Naive B cell (primary cell): ENCODE measurements around the gene PTCD1. TPM values are rescaled to one million over a fixed set of nuclear protein-coding genes. Genes with fewer than 3 reads are reported as not detected.

ENCODE experiments used
- ATAC-seq, 2 donors: fragments of 150-1000 bp; cut with Tn5 transposase; 2 replicates each; pipeline ENCODE4 v1.10.0; 2021; ENCODE audit warnings: low read depth in 2 of 2, mild to moderate bottlenecking in 2 of 2, moderate library complexity in 2 of 2
- DNase-seq: peaks from one replicate; pipeline ENCODE4 v3.0.0; 2022
- H3K27ac Mint-ChIP-seq, 6 donors: one replicate each; pipeline ENCODE4 v1.8.0; 2020 to 2022; ENCODE audit warnings: mild to moderate bottlenecking in 6 of 6, mixed read lengths in 6 of 6, moderate library complexity in 5 of 6, inconsistent platforms in 2 of 6
- H3K27me3 Mint-ChIP-seq, 3 donors: one replicate each; pipeline ENCODE4 v1.8.0; 2021 to 2022; ENCODE audit warnings: mixed read lengths in 3 of 3, mild to moderate bottlenecking in 1 of 3
- H3K36me3 Mint-ChIP-seq, 2 donors: one replicate each; pipeline ENCODE4 v1.8.0; 2020 to 2022; ENCODE audit warnings: mixed read lengths in 2 of 2, inconsistent platforms in 1 of 2, mild to moderate bottlenecking in 1 of 2
- H3K4me1 Mint-ChIP-seq, 3 donors: one replicate each; pipeline ENCODE4 v1.8.0; 2020 to 2022; ENCODE audit warnings: mixed read lengths in 3 of 3, inconsistent platforms in 1 of 3, mild to moderate bottlenecking in 1 of 3, moderate library complexity in 1 of 3
- H3K4me3 Mint-ChIP-seq, 8 donors: one replicate each; pipeline ENCODE4 v1.8.0; 2020 to 2022; ENCODE audit warnings: mild to moderate bottlenecking in 8 of 8, mixed read lengths in 8 of 8, moderate library complexity in 8 of 8, inconsistent platforms in 2 of 8
- H3K9me3 Mint-ChIP-seq, 7 donors: one replicate each; pipeline ENCODE4 v1.8.0; 2020 to 2022; ENCODE audit warnings: mixed read lengths in 7 of 7, mild to moderate bottlenecking in 5 of 7, inconsistent platforms in 2 of 7, moderate library complexity in 1 of 7
- polyA plus RNA-seq, 6 donors: library from polyadenylated mRNA; unstranded; fragments of 300-500 nt; fragmentation: Illumina TruSeq; gene quantifications; one replicate each; pipeline ENCODE4 v1.2.3, GENCODE V29; 2021; ENCODE audit warnings: low read depth in 6 of 6

Gene PTCD1, protein sequence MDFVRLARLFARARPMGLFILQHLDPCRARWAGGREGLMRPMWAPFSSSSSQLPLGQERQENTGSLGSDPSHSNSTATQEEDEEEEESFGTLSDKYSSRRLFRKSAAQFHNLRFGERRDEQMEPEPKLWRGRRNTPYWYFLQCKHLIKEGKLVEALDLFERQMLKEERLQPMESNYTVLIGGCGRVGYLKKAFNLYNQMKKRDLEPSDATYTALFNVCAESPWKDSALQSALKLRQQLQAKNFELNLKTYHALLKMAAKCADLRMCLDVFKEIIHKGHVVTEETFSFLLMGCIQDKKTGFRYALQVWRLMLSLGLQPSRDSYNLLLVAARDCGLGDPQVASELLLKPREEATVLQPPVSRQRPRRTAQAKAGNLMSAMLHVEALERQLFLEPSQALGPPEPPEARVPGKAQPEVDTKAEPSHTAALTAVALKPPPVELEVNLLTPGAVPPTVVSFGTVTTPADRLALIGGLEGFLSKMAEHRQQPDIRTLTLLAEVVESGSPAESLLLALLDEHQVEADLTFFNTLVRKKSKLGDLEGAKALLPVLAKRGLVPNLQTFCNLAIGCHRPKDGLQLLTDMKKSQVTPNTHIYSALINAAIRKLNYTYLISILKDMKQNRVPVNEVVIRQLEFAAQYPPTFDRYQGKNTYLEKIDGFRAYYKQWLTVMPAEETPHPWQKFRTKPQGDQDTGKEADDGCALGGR
- 1 to 10 TPM; 2.3 to 6.3 (median 3.5) TPM for polyA plus RNA-seq

DNA sequence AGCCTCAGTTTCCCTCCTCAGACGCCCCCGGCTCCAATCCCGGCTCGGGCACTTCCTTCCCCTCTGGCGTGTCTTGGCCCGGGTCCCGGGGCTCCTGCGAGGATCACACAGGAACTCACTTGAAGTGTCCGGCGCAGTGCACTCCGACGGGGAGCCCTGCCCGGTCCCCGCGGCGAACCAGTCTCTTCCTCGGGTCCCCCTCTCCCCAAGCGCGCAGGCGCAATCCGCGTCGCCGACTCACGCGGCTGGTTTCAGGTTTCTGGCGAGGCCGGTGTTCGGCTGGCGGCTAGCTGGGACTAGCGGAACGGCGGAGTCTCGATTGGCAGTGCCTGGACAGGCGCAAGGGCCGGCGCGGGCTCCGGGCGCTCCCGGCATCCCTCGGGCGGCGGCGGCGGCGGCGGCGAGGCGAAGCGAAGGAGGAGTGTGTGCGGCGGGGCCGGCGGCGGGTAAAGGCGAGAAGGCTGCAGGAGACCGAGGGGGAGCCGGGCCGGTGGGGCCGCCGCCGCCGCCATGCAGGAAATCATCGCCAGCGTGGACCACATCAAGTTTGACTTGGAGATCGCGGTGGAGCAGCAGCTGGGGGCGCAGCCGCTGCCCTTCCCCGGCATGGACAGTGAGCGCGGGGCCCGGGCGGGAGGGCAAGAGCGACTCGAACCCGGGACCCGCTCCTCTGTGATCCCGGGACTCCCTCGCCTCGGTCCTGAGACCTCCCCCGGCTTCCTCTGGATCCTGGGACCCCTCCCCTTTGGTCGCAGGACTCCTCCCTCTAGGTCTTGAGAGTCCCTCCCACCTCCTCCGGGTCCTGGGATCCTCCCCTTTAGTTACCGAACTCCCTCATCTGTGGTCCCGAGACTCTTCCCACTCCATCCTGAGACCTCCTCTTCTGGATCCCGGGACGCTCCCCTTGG is at the start of gene PTCD1, which contains the start of gene CPSF4:
Gene PTCD1 (minus strand): TSS at position 226 of the 908 bp plus-strand sequence. CDS start 3,556 bp downstream, outside the sequence.
Gene CPSF4 (plus strand): TSS at position 371 of the 908 bp plus-strand sequence. CDS start 140 bp downstream, at position 511.
- H3K9me3 Mint-ChIP-seq: no peaks in the 10 kb centered on the region
- ATAC-seq: peak; percentile 94 to 95
- peak; percentile 86 for DNase-seq
- H3K27me3 Mint-ChIP-seq: no peaks in the 10 kb centered on the region
- peak within 1 kb of the TSS; percentile 95 to 100 (median 98) for H3K4me3 Mint-ChIP-seq
- H3K4me1 Mint-ChIP-seq: peaks cover 32 to 50% (median 43%) of the 10 kb centered on the region in 3 donors
- peak within 1 kb of the TSS; percentile 87 to 98 (median 96) for H3K27ac Mint-ChIP-seq
- no peaks in the 10 kb centered on the region for H3K36me3 Mint-ChIP-seq

DNA sequence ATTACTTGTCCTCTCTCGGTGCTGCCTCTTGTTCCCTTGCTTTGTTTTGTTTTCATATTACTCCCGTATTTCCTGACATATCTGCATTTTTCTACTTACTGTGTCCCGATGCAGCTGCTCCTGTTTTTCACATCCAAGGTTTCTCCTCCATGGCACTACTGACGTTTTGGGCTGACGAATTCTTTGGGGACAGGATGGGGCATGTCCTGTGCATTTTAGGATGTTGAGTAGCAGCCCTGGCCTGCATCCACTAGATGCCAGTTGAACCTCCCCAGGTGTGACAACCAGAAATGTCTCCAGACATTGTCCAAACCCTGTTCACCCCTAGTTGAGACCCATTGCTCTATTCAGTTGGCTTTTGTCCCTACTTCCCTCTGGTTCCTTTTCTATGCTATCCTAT is 46.5 kb upstream of the PTCD1 start:
- peaks cover 0 to 6% (median 4%) of the 10 kb centered on the region in 3 donors for H3K4me1 Mint-ChIP-seq
- peak overlapping the region in 1 of 8 donors; percentile 73 for H3K4me3 Mint-ChIP-seq
- no peak for DNase-seq
- no peaks in the 10 kb centered on the region for H3K27me3 Mint-ChIP-seq
- H3K36me3 Mint-ChIP-seq: peaks cover 0 to 7% of the 10 kb centered on the region in 2 donors
- peak overlapping the region in 2 of 6 donors; percentile 64 to 86 for H3K27ac Mint-ChIP-seq
- H3K9me3 Mint-ChIP-seq: no peaks in the 10 kb centered on the region
- no peak for ATAC-seq

DNA sequence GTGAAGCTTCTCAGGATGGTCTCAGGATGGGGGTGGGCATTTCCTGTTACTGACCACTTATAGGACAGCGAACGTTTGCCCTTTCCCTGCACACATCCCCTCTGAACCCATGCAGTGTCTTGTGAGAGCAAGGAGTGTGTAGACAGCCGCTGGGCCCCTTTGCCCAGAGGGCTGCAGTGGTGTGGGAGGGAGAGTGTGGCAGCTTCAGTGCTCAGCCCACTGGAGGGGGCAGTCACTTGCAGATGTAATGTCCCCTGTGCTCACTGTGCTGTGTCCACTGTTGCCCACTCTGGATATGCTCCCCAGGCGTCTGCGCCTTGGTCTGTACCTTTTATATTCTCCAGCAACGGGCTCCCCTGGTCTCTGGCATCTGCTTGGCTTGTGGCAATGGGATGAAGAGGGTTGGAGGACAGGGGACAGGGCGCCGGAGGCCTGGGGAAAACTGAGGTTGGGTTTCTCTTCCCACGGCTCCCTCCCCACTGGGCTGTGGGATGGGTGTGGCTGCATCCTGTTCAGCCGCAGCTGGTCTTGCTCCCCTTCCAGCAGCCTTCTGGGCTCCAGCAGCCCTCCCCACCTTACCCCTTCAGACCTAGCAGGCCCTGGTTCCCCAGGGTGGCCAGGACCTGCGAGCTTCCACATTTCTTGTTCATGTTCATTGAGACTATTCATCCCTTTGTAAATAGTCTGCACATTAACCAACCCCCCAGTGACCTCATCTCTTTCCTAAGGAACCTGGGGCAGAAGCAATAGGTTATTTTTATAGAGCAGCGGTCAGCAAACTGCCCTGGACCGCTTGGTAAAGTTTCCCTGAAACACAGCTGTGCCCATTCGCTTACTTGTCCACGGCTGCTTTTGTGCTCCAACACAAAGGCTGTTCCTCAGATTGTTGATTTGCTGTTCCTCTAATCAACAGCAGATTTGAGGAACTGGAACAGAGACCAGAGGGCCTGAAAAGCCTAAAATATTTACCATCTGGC is 40.2 kb upstream of the PTCD1 start:
- Mint-ChIP-seq H3K9me3 (no peaks in the 10 kb centered on the region), H3K27ac (peak overlapping the region in 3 of 6 donors; percentile 54 to 92 (median 81)), H3K36me3 (peaks cover 0 to 8% of the 10 kb centered on the region in 2 donors), H3K4me3 (peak overlapping the region in 3 of 8 donors; percentile 24 to 51 (median 33)), H3K27me3 (no peaks in the 10 kb centered on the region), H3K4me1 (peaks cover 24 to 36% (median 26%) of the 10 kb centered on the region in 3 donors)
- ATAC-seq (no peak), DNase-seq (no peak)

DNA sequence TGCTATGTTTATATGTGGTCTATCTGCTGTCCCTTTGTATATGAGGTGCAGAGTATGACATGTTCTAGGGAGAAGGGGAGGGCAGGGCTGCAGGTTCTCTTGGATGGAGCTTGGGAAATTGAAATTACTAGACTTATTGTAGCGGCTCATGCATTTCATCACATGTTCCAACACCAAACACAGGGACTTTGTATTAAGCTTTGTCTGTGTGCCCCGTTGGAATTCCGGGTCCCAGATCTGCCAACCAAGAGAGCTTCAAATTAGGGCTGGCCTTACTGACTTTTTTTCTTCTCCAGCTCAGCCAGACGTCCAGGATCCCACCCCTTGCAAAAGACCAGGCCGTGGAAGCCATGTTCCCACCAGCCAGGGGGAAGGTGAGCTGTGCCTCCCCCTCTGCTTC is 37.5 kb upstream of the PTCD1 start:
- peak overlapping the region in 1 of 8 donors; percentile 21 for H3K4me3 Mint-ChIP-seq
- peaks cover 0 to 2% (median 0%) of the 10 kb centered on the region in 3 donors for H3K27me3 Mint-ChIP-seq
- H3K9me3 Mint-ChIP-seq: no peaks in the 10 kb centered on the region
- H3K27ac Mint-ChIP-seq: peak overlapping the region in 2 of 6 donors; percentile 11 to 70
- DNase-seq (no peak), ATAC-seq (no peak)
- H3K36me3 Mint-ChIP-seq: peaks cover 0 to 8% of the 10 kb centered on the region in 2 donors
- H3K4me1 Mint-ChIP-seq: peaks cover 40 to 54% (median 48%) of the 10 kb centered on the region in 3 donors

DNA sequence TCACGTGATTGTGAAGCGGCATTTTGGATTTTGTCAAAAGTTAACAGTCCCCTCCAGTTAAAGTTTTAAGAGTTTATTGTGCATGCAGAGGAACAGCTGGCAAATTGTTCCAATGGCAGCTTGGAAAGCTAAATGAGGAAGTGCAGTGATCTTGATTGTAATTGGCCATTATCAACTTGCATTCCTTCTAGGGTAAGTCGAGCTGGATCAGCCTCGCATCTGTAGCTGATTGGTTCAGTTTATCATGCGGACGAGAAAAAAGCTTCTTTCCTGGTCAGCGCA is 34.7 kb upstream of the PTCD1 start:
- Mint-ChIP-seq H3K27ac (peak overlapping the region; percentile 14 to 98 (median 96)), H3K27me3 (peaks cover 0 to 4% (median 0%) of the 10 kb centered on the region in 3 donors), H3K4me3 (peak overlapping the region; percentile 93 to 99 (median 98)), H3K36me3 (peaks cover 0 to 8% of the 10 kb centered on the region in 2 donors), H3K9me3 (no peaks in the 10 kb centered on the region), H3K4me1 (peaks cover 35 to 47% (median 38%) of the 10 kb centered on the region in 3 donors)
- peak; percentile 6 to 7 for ATAC-seq
- peak; percentile 25 for DNase-seq

DNA sequence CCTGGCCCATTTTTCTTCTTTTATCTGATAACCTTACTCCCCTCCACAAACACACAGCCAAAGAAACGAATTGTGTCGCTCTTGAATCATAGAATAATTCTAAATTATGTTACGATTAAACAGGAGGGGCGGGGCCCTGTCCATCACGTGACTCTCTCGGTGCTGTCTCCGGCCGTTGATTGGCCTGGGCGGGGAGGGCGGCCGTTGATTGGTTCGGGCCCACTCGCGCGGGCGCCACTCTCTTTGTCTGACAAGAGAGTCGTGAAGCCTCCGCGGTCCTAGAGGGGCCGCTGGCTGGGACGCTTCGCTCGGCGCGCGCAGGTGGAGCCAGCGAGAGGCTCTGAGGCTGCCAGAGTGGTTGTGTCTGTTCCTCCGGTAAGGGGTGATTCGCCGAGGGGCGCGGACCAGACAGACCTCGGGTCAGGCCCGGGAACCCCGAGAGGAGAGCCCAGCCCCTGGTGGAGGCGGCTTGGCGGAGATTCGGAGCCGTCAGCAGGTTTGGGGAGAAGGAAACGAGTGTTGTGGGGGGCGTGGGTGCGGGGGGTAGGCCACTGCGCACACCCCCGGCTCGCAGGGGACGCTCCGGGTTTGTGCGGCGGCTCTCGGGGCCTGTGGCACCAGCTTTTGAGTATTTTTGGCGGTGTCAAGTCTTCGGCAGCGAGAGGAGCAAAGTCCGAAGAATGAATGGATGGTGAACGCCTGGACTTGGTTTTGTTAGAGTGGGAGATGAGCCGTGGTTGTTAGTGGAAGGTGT is 34.1 kb upstream of the PTCD1 start, which contains the start of gene ZNF789:
Gene ZNF789 (plus strand): TSS at position 330 of the 754 bp plus-strand sequence. CDS start 3,567 bp downstream, outside the sequence.
- peak within 1 kb of the TSS; percentile 94 to 98 (median 96) for H3K27ac Mint-ChIP-seq
- no peaks in the 10 kb centered on the region for H3K9me3 Mint-ChIP-seq
- H3K27me3 Mint-ChIP-seq: peaks cover 0 to 4% (median 0%) of the 10 kb centered on the region in 3 donors
- H3K4me1 Mint-ChIP-seq: peaks cover 32 to 41% (median 34%) of the 10 kb centered on the region in 3 donors
- H3K36me3 Mint-ChIP-seq: peaks cover 0 to 8% of the 10 kb centered on the region in 2 donors
- H3K4me3 Mint-ChIP-seq: peak within 1 kb of the TSS; percentile 93 to 99 (median 98)
- DNase-seq (peak; percentile 95), ATAC-seq (peak; percentile 96)

DNA sequence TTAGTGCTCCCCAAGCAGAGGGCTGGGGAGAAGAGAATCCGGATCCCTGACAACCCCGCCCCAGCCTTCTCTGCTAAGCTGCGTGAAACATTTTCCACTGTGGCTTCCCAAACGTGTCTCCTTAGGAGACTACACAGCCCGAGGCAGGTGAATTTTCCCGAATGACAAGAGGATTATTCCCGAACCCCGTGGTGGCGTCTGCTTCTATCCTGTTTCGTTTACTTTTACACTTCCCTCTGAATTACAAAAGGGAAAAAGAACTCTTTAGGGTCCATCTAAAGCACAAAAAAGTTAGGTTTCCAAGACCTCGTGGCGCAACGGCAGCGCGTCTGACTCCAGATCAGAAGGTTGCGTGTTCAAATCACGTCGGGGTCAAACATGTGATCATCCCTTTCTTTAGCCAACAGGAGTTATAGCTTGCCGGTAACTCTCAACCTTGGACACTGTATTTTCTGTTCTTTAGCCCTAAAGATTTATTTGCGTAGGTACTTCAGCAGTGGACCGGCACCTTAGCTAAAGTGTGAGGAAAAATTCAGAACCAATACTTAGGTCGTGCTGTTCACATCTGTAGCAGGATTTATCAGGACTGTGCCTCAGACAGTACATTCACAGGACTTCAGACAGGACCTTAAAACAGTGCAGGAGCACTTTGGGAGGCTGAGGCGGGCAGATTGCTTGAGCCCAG is 30.9 kb upstream of the PTCD1 start:
- Mint-ChIP-seq H3K9me3 (no peaks in the 10 kb centered on the region), H3K27ac (no peak overlapping the region), H3K4me3 (peak overlapping the region in 1 of 8 donors; percentile 93), H3K27me3 (peaks cover 0 to 4% (median 0%) of the 10 kb centered on the region in 3 donors), H3K4me1 (peaks cover 30 to 44% (median 42%) of the 10 kb centered on the region in 3 donors), H3K36me3 (peaks cover 0 to 6% of the 10 kb centered on the region in 2 donors)
- ATAC-seq (no peak), DNase-seq (no peak)

DNA sequence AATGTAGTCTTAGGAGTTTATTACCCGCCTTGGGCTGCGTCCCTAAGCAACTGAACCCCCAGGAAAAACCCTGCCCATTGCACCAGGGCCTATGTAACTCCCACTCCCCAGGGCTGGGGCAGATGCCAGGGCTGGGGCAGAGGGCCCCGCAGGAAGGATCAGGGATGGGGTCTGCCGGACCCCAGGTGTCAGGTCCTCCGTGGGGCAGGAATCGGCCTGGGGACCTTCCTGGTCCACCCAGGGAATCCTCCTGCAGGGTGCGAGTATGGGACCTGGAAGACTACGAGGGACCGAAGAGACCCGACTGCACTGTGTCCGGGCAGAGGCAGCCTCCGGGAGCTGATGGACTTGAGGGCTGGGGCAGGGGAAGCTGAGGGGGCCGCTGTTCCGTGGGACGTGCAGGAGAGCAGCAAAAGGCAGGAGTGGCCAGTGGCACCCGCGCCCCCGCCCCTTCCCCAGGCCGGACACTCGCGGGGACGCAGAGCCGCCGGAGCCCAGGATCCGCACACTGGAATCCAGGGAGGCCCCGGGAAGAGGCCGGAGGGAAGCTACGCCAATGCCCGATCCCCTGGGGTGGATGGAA is 29.8 kb upstream of the PTCD1 start:
- Mint-ChIP-seq H3K4me1 (peaks cover 35 to 47% (median 43%) of the 10 kb centered on the region in 3 donors), H3K4me3 (peak overlapping the region in 4 of 8 donors; percentile 52 to 93 (median 63)), H3K27ac (no peak overlapping the region), H3K27me3 (peaks cover 0 to 4% (median 0%) of the 10 kb centered on the region in 3 donors), H3K36me3 (peaks cover 4 to 6% of the 10 kb centered on the region in 2 donors), H3K9me3 (no peaks in the 10 kb centered on the region)
- ATAC-seq: no peak
- DNase-seq: no peak

DNA sequence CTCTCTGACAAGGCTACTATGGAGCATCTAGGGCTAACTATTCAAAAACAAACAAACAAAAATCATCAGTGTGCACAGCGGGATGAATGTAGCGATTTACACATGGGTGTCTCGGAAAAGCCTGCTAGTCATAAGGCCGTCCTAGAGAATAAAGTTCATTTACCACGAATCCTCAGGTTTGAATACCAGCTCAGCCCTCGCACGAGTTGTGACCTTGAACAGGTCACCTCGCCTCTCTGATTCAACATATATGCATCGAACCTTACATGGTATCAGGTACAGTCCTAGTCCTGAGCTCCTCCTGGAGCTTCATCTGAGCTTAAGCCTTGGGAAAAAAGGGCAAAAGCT is 26.8 kb upstream of the PTCD1 start:
- H3K4me3 Mint-ChIP-seq: peak overlapping the region; percentile 93 to 98 (median 97)
- ATAC-seq (no peak), DNase-seq (no peak)
- H3K4me1 Mint-ChIP-seq: peaks cover 24 to 44% (median 41%) of the 10 kb centered on the region in 3 donors
- H3K9me3 Mint-ChIP-seq: no peaks in the 10 kb centered on the region
- H3K27me3 Mint-ChIP-seq: no peaks in the 10 kb centered on the region
- H3K27ac Mint-ChIP-seq: peak overlapping the region in 5 of 6 donors; percentile 95 to 98 (median 96)
- H3K36me3 Mint-ChIP-seq: peaks cover 4 to 6% of the 10 kb centered on the region in 2 donors

DNA sequence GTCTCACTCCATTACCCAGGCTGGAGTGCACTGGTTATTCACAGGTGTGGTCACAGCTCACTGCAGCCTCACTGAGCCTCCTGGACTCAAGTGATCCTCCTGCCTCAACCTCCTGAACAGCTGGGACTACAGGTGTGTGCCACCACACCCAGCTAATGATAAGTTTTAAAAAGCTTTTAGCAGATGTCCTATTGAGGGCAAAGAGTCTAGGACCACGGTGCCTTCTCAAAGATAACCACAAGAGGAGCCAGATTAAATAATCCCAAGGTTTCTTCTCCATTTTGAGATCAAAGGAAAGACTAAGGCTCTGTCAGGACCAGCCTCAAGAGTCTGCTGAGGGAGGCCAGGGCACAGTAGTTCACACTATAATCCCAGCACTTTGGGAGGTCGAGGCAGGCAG is 22.6 kb upstream of the PTCD1 start:
- Mint-ChIP-seq H3K27me3 (no peaks in the 10 kb centered on the region), H3K27ac (peak overlapping the region in 1 of 6 donors; percentile 16), H3K9me3 (no peaks in the 10 kb centered on the region), H3K36me3 (peaks cover 4 to 6% of the 10 kb centered on the region in 2 donors), H3K4me3 (no peak overlapping the region), H3K4me1 (peaks cover 26 to 52% (median 41%) of the 10 kb centered on the region in 3 donors)
- DNase-seq (no peak), ATAC-seq (no peak)
